ENCODE results near the gene BPIFB1. TPM values are rescaled to one million over a fixed set of nuclear protein-coding genes. Genes with fewer than 3 reads are reported as not detected.

The BPIFB1 gene
- total and polyA plus RNA-seq, 3 experiments from 2014 or later, result not detected

GRCh38 chr20:33352258-33353012, 69.4 kb downstream of the BPIFB1 start:
- H3K27ac ChIP-seq (ENCODE audit: low read depth, low read length), result no peak overlapping the region
- no peaks in the 10 kb centered on the region for H3K27me3 Mint-ChIP-seq
- no peaks in the 10 kb centered on the region for H3K4me1 ChIP-seq (ENCODE audit: insufficient read depth, low read length)
- H3K4me1 Mint-ChIP-seq, result peaks cover 0 to 11% (median 5%) of the 10 kb centered on the region in 3 donors
- H3K36me3 ChIP-seq (ENCODE audit: insufficient read depth, low read length), result peaks cover 4% of the 10 kb centered on the region
- H3K27ac Mint-ChIP-seq, result peak overlapping the region in 7 of 8 donors; percentile 48 to 97 (median 82)
- peaks cover 8 to 72% (median 11%) of the 10 kb centered on the region in 3 donors for H3K36me3 Mint-ChIP-seq
- POLR2A ChIA-PET, result no interaction called here
- no peaks in the 10 kb centered on the region for H3K27me3 ChIP-seq (ENCODE audit: insufficient read depth, low read length, poor library complexity, severe bottlenecking)
- no peaks in the 10 kb centered on the region for H3K9me3 Mint-ChIP-seq
- DNase-seq, result no peak
- no peaks in the 10 kb centered on the region for H3K9me3 ChIP-seq (ENCODE audit: low read length)
- no peak overlapping the region for H3K4me3 ChIP-seq (ENCODE audit: low read length)
- CTCF ChIA-PET, result no interaction called here
- peak overlapping the region in 1 of 7 donors; percentile 3 for H3K4me3 Mint-ChIP-seq

- Histone ChIP-seq H3K27me3 (ENCODE audit: insufficient read depth, low read length, poor library complexity, severe bottlenecking) (no peaks in the 10 kb centered on the region), H3K4me3 (ENCODE audit: low read length) (no peak overlapping the region), H3K27ac (ENCODE audit: low read depth, low read length) (no peak overlapping the region), H3K4me1 (ENCODE audit: insufficient read depth, low read length) (no peaks in the 10 kb centered on the region), H3K9me3 (ENCODE audit: low read length) (no peaks in the 10 kb centered on the region), H3K36me3 (ENCODE audit: insufficient read depth, low read length) (peaks cover 4% of the 10 kb centered on the region)
- Mint-ChIP-seq H3K4me3 (no peak overlapping the region), H3K36me3 (peaks cover 8 to 72% (median 11%) of the 10 kb centered on the region in 3 donors), H3K27ac (peak overlapping the region in 5 of 8 donors; percentile 25 to 82 (median 51)), H3K27me3 (no peaks in the 10 kb centered on the region), H3K4me1 (peaks cover 0 to 11% (median 5%) of the 10 kb centered on the region in 3 donors), H3K9me3 (no peaks in the 10 kb centered on the region)
- ChIA-PET POLR2A (no interaction called here), CTCF (no interaction called here)
- no peak for DNase-seq
Observed at GRCh38 chr20:33353013-33353402, 70.0 kb downstream of the BPIFB1 start.

Other genes with a start within 250 kb of the BPIFB1 start
- gene BPIFB3, start 229.3 kb upstream of the BPIFB1 start, total RNA-seq, result not detected
- not detected for gene BPIFB3, start 229.3 kb upstream of the BPIFB1 start, polyA plus RNA-seq
- not detected for gene BPIFB4, start 203.6 kb upstream of the BPIFB1 start, total RNA-seq
- gene BPIFB4, start 203.6 kb upstream of the BPIFB1 start, polyA plus RNA-seq, result not detected
- gene BPIFA2, start 115.1 kb upstream of the BPIFB1 start, total RNA-seq, result not detected
- not detected for gene BPIFA2, start 115.1 kb upstream of the BPIFB1 start, polyA plus RNA-seq
- gene BPIFA3, start 65.9 kb upstream of the BPIFB1 start, total RNA-seq, result not detected
- not detected for gene BPIFA3, start 65.9 kb upstream of the BPIFB1 start, polyA plus RNA-seq
- gene BPIFA1, start 47.2 kb upstream of the BPIFB1 start, total RNA-seq, result not detected
- not detected for gene BPIFA1, start 47.2 kb upstream of the BPIFB1 start, polyA plus RNA-seq
- 10 to 100 TPM; 41.6 to 46.4 TPM for gene CDK5RAP1, start 118.3 kb downstream of the BPIFB1 start, total RNA-seq
- gene CDK5RAP1, start 118.3 kb downstream of the BPIFB1 start, polyA plus RNA-seq, result 33.5 TPM
- gene SNTA1, start 160.5 kb downstream of the BPIFB1 start, total RNA-seq, result 1 to 10 TPM; 4.6 to 5.6 TPM
- 11.8 TPM for gene SNTA1, start 160.5 kb downstream of the BPIFB1 start, polyA plus RNA-seq
- 10 to 100 TPM; 10.7 to 11.9 TPM for gene CBFA2T2, start 206.9 kb downstream of the BPIFB1 start, total RNA-seq
- gene CBFA2T2, start 206.9 kb downstream of the BPIFB1 start, polyA plus RNA-seq, result 25.8 TPM

Data from CD8-positive, alpha-beta memory T cell (primary cell).